ENCODE measurements around the gene LHX4. TPM values are rescaled to one million over a fixed set of nuclear protein-coding genes. Genes with fewer than 3 reads are reported as not detected.

Gene LHX4
- total RNA-seq, 2 donors from 2014 or later = not detected

- H3K9ac ChIP-seq (ENCODE audit: extremely low read depth, low read length, poor library complexity, severe bottlenecking) = no peak overlapping the region
- H3K4me3 Mint-ChIP-seq = no peak overlapping the region
- peaks cover 18% of the 10 kb centered on the region for H3K36me3 ChIP-seq (ENCODE audit: control insufficient read depth, insufficient read depth, low read length)
- H3K9me3 Mint-ChIP-seq = no peaks in the 10 kb centered on the region
- no peak for DNase-seq
- peaks cover 3% of the 10 kb centered on the region for H3K4me1 Mint-ChIP-seq
- H3K9me3 ChIP-seq (ENCODE audit: control insufficient read depth, low read length) = no peaks in the 10 kb centered on the region
- no peak overlapping the region for H3K27ac Mint-ChIP-seq
- no peak overlapping the region for H3K4me3 ChIP-seq (ENCODE audit: low read length)
- H3K4me1 ChIP-seq (ENCODE audit: control insufficient read depth, insufficient read depth, low read length) = no peaks in the 10 kb centered on the region
- H3K27ac ChIP-seq (ENCODE audit: low read depth, low read length) = no peak overlapping the region
- 93 to 95% methylated on average over 4 to 5 of the region's 5 CpGs for WGBS, 2 experiments (ENCODE audit: insufficient coverage in 1 of 2, insufficient read length in 1 of 2)
- TF ChIP-seq CTCF (conservative IDR thresholded peaks at IDR 0.05) = no peak
- peaks cover 10% of the 10 kb centered on the region for H3K36me3 Mint-ChIP-seq (ENCODE audit: low read depth)
- no peaks in the 10 kb centered on the region for H3K27me3 Mint-ChIP-seq (ENCODE audit: insufficient read depth)
- H3K27me3 ChIP-seq (ENCODE audit: control insufficient read depth, insufficient read depth, low read length, poor library complexity, severe bottlenecking) = no peaks in the 10 kb centered on the region
Observed at GRCh38 chr1:180282401-180283044, 52.5 kb downstream of the LHX4 start.

GRCh38 chr1:180283098-180283497 is 53.0 kb downstream of the LHX4 start:
- Mint-ChIP-seq H3K4me1 (no peaks in the 10 kb centered on the region), H3K27ac (no peak overlapping the region), H3K9me3 (no peaks in the 10 kb centered on the region), H3K36me3 (ENCODE audit: low read depth) (peaks cover 8% of the 10 kb centered on the region), H3K27me3 (ENCODE audit: insufficient read depth) (no peaks in the 10 kb centered on the region), H3K4me3 (no peak overlapping the region)
- no peak overlapping the region for H3K9ac ChIP-seq (ENCODE audit: extremely low read depth, low read length, poor library complexity, severe bottlenecking)
- no peaks in the 10 kb centered on the region for H3K27me3 ChIP-seq (ENCODE audit: control insufficient read depth, insufficient read depth, low read length, poor library complexity, severe bottlenecking)
- H3K4me3 ChIP-seq (ENCODE audit: low read length) = no peak overlapping the region
- no peaks in the 10 kb centered on the region for H3K4me1 ChIP-seq (ENCODE audit: control insufficient read depth, insufficient read depth, low read length)
- no peak for DNase-seq
- no peak overlapping the region for H3K27ac ChIP-seq (ENCODE audit: low read depth, low read length)
- peaks cover 21% of the 10 kb centered on the region for H3K36me3 ChIP-seq (ENCODE audit: control insufficient read depth, insufficient read depth, low read length)
- WGBS, 2 experiments (ENCODE audit: insufficient coverage in 1 of 2, insufficient read length in 1 of 2) = 80 to 95% methylated on average over 4 of the region's 4 CpGs
- no peak for TF ChIP-seq CTCF (conservative IDR thresholded peaks at IDR 0.05)
- no peaks in the 10 kb centered on the region for H3K9me3 ChIP-seq (ENCODE audit: control insufficient read depth, low read length)

GRCh38 chr1:180286417-180286816 is 56.4 kb downstream of the LHX4 start:
- peaks cover 8% of the 10 kb centered on the region for H3K36me3 Mint-ChIP-seq (ENCODE audit: low read depth)
- Histone ChIP-seq H3K4me3 (ENCODE audit: low read length) (no peak overlapping the region), H3K27ac (ENCODE audit: low read depth, low read length) (no peak overlapping the region), H3K9me3 (ENCODE audit: control insufficient read depth, low read length) (no peaks in the 10 kb centered on the region), H3K36me3 (ENCODE audit: control insufficient read depth, insufficient read depth, low read length) (peaks cover 22% of the 10 kb centered on the region), H3K4me1 (ENCODE audit: control insufficient read depth, insufficient read depth, low read length) (no peaks in the 10 kb centered on the region), H3K9ac (ENCODE audit: extremely low read depth, low read length, poor library complexity, severe bottlenecking) (no peak overlapping the region), H3K27me3 (ENCODE audit: control insufficient read depth, insufficient read depth, low read length, poor library complexity, severe bottlenecking) (no peaks in the 10 kb centered on the region)
- no peak overlapping the region for H3K27ac Mint-ChIP-seq
- no peak for DNase-seq
- H3K27me3 Mint-ChIP-seq (ENCODE audit: insufficient read depth) = no peaks in the 10 kb centered on the region
- H3K9me3 Mint-ChIP-seq = no peaks in the 10 kb centered on the region
- TF ChIP-seq CTCF (conservative IDR thresholded peaks at IDR 0.05) = no peak
- H3K4me3 Mint-ChIP-seq = no peak overlapping the region
- no peaks in the 10 kb centered on the region for H3K4me1 Mint-ChIP-seq
